Astrocyte (in vitro differentiated cells and primary cell): ENCODE measurements around the gene MIR17HG.

Experiments
- CTCF ChIP-seq: IDR thresholded peaks from 2 replicates; pipeline ENCODE4 v1.5.1; 2011; ENCODE audit warnings: low read depth, mild to moderate bottlenecking, inconsistent platforms, low read length, moderate library complexity; ENCODE audit not compliant: insufficient read depth
- EZH2 ChIP-seq: IDR thresholded peaks from 2 replicates; pipeline ENCODE4 v1.6.1; 2012; ENCODE audit warnings: mild to moderate bottlenecking, low read length, inconsistent platforms; ENCODE audit not compliant: insufficient read depth

GRCh38 chr13:91381371-91381770, 33.9 kb downstream of the MIR17HG start:
- TF ChIP-seq CTCF (peak; percentile 34), EZH2 (no peak)
